Measurements from ENCODE around the gene HINFP.
"Not testable (repeated sequence)": the region's sequence is repeated elsewhere in the genome, so short reads cannot be mapped to it uniquely, and the experiment has no call there.

Gene HINFP

DNA sequence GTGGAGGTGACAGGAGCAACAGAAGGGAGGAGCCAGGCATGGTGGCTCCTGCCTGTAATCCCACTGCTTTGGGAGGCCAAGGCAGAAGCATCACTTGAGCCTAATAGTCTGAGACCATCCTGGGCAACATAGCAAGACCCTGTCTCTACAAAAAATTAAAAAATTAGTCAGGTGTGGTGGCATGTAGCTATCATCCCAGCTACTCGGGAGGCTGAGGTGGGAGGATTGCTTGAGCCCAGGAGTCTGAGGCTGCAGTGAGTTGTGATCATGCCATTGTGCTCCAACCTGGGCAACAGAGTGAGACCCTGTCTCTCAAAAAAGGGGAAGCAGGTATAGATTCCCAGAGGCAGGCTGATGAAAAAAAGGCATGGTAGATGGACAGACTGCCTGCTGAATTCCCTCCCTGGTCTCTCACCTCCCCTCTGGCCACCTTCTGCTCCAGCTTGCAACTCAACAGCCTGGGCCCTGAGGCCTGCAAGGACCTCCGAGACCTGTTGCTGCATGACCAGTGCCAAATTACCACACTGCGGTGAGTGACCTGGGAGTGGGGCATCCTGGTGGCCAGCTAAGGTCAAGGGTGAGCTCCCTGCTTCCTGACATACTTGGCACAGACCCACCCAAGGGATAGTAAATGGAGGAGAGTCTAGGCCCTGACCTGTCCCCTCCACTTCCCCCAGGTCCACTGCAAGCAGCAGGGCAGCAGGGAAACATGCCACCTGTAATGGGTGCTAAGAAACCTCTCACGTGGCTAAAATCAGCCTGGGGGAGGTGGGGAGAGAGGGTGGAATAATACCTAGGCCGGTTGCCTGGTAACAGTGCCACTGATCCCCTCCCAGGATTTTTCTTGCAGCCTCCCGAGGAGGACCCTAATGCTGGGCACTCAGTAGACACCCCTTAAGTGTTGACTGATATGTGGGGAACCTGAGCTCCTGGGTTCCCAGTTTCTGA lies 59.6 kb downstream of the HINFP start:
- DNase-seq (ENCODE audit: insufficient read length, low spot score), result no peak

GRCh38 chr11:119181677-119182412 lies 60.5 kb downstream of the HINFP start:
- no peak for FAIRE-seq
- no peak for DNase-seq (ENCODE audit: insufficient read length, low spot score)

More for the DNA sequence above, 59.6 kb downstream of the HINFP start:
- FAIRE-seq, result no peak

GRCh38 chr11:119184399-119184798 lies 63.0 kb downstream of the HINFP start:
- FAIRE-seq, result not testable (repeated sequence)

More at GRCh38 chr11:119184399-119184798, 63.0 kb downstream of the HINFP start:
- not testable (repeated sequence) for DNase-seq (ENCODE audit: insufficient read length, low spot score)

All from GM19239 (cell line).